HepG2 (cell line): ENCODE measurements around the gene PLB1. TPM values are rescaled to one million over a fixed set of nuclear protein-coding genes. Genes with fewer than 3 reads are reported as not detected.

Source experiments
- ELK4 ChIP-seq: sonication (generic); formaldehyde crosslinking; IDR thresholded peaks from 2 replicates; pipeline ENCODE4 v1.9.0; 2021; ENCODE audit warnings: missing genetic modification reagents, borderline replicate concordance
- HNRNPK ChIP-seq: fragments of 200-400 bp; formaldehyde crosslinking; IDR thresholded peaks from 2 replicates; pipeline ENCODE4 v1.6.1; 2018; ENCODE audit warnings: low read length, low read depth, moderate library complexity, mild to moderate bottlenecking; ENCODE audit not compliant: poor library complexity, severe bottlenecking
- MYC ChIP-seq: sonication (generic); formaldehyde crosslinking; IDR thresholded peaks from 2 replicates; pipeline ENCODE4 v1.9.0; 2021; ENCODE audit warnings: missing genetic modification reagents, borderline replicate concordance
- PCBP1 ChIP-seq: fragments of 200-400 bp; formaldehyde crosslinking; IDR thresholded peaks from 2 replicates; pipeline ENCODE4 v1.6.1; 2017; ENCODE audit warnings: mild to moderate bottlenecking, low read depth, low read length, borderline replicate concordance
- RARA ChIP-seq: IDR thresholded peaks from 2 replicates; pipeline ENCODE4 v1.6.1; 2016; ENCODE audit warnings: missing genetic modification reagents, missing compliant biosample characterization
- TBX2 ChIP-seq: sonication (generic); formaldehyde crosslinking; IDR thresholded peaks from 2 replicates; pipeline ENCODE4 v1.5.0; 2020; ENCODE audit warnings: missing genetic modification reagents, mild to moderate bottlenecking, borderline replicate concordance
- ZHX2 ChIP-seq, 2 experiments: sonication (generic) in 1 of 2; formaldehyde crosslinking in 1 of 2; IDR thresholded peaks; 2 replicates each; pipeline versions ENCODE4 v1.6.1 to v1.9.0; 2014 to 2022; ENCODE audit warnings: antibody characterized with exemption in 1 of 2, borderline replicate concordance in 1 of 2, inconsistent platforms in 1 of 2, low read depth in 1 of 2, missing genetic modification reagents in 1 of 2
- polyA plus RNA-seq, 8 experiments: library from polyadenylated mRNA; depleted of rRNA in 3 of 8; stranded (reverse) in 7 of 8; unstranded in 1 of 8; fragments of >200 nt; fragmentation: Illumina TruSeq in 4 of 8; extraction: Trizol in 4 of 8; gene quantifications; 2 replicates each; pipeline versions ENCODE4 v1.2.1 to v1.2.3, GENCODE V29; 2011 to 2016; ENCODE audit warnings: low read depth in 4 of 8, missing spikeins in 1 of 8, mixed read lengths in 1 of 8; ENCODE audit not compliant: insufficient read depth in 1 of 8
- total RNA-seq, 5 experiments: library from RNA; depleted of rRNA; stranded (reverse); fragments of >200 nt; fragmentation: Illumina TruSeq; extraction: Trizol; gene quantifications; 2 replicates each; pipeline ENCODE4 v1.2.3, GENCODE V29; 2016; ENCODE audit warnings: low read depth in 1 of 5

PLB1 gene
- total and polyA plus RNA-seq, 2 of the 13 experiments (the other 11 are each of a cell fraction or from before 2014, with no cell fraction given): 0.20 to 1.8 TPM

- TF ChIP-seq ZHX2 (IDR thresholded peaks at IDR 0.05; ENCODE audit: low read depth): no peak
- no peak for TF ChIP-seq ZHX2 (CRISPR knock-in tag; IDR thresholded peaks at IDR 0.05; ENCODE audit: borderline replicate concordance)
- no peak for TF ChIP-seq TBX2
- TF ChIP-seq HNRNPK: peak; percentile 80
- TF ChIP-seq PCBP1: 0 out of 2 replicates have a peak, but pooled peaks have one; percentile 56
- no peak for TF ChIP-seq ELK4 (CRISPR knock-in tag)
- no peak for TF ChIP-seq MYC (CRISPR knock-in tag)
- TF ChIP-seq RARA (CRISPR knock-in tag): no peak
Measured at GRCh38 chr2:28488083-28488830, 7.6 kb upstream of the PLB1 start (continued).
